Upper lobe of right lung (tissue), 1 donor: Measurements from ENCODE around the gene BAZ2B. TPM values are rescaled to one million over a fixed set of nuclear protein-coding genes. Genes with fewer than 3 reads are reported as not detected.

Experiments used
- ATAC-seq: fragments of 200-7000 bp; cut with Tn5 transposase; one replicate; pipeline ENCODE4 v1.9.1; 2020; ENCODE audit warnings: mild to moderate bottlenecking, moderate library complexity
- DNase-seq: peaks from one replicate; pipeline ENCODE4 v3.0.0-alpha.2; 2020
- H3K27ac ChIP-seq: fragments of 200-600 bp; one replicate; pipeline ENCODE4 v1.8.0; 2022
- H3K27me3 ChIP-seq: fragments of 200-600 bp; one replicate; pipeline ENCODE4 v1.8.0; 2022; ENCODE audit warnings: mild to moderate bottlenecking
- H3K36me3 ChIP-seq: fragments of 200-600 bp; one replicate; pipeline ENCODE4 v1.8.0; 2022
- H3K4me1 ChIP-seq: fragments of 200-600 bp; one replicate; pipeline ENCODE4 v1.8.0; 2022
- H3K4me3 ChIP-seq: fragments of 200-600 bp; one replicate; pipeline ENCODE4 v1.8.0; 2022; ENCODE audit warnings: mild to moderate bottlenecking
- H3K9me3 ChIP-seq: fragments of 200-600 bp; one replicate; pipeline ENCODE4 v1.8.0; 2022
- intact Hi-C: fragments of 100-400 bp; cut with DNase I; formaldehyde crosslinking; loops from one replicate; pipeline ENCODE4 v1.11.0; 2022
- total RNA-seq: library from RNA; stranded (reverse); fragmentation: NEBNext Ultra II Directional; extraction: Animal tissue kit (Norgen Biotek cat#: 25700); gene quantifications from one replicate; pipeline ENCODE4 v1.2.1, GENCODE V29; 2021
- TF ChIP-seq, protein P1 (sequence below): fragments of 200-600 bp; IDR thresholded peaks from one replicate; pipeline ENCODE4 v1.8.0; 2022; ENCODE audit warnings: antibody characterized with exemption
- donor health status: DM: no; HTN: yes; CAD: no; lungs with severe emphysema.

BAZ2B gene
- total RNA-seq, 1 donor from 2014 or later: 91.9 TPM

DNA sequence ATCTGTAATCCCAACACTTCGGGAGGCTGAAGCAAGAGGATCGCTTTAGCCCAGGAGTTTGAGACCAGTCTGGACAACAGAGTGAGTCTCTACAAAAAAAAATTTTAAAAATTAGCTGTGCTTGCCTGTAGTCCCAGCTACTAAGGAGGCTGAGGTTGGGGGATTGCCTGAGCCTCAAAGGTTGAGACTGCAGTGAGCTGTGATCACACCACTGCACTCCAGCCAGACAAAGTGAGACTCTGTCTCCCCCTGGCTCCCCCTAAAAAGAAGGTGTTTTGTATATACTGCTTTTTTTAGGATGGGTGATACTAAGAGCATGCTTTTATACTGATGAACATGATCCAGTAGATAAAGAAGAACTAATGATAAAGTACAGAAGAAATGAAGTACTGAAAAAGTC is 145.0 kb downstream of the BAZ2B start:
- peaks cover 10% of the 10 kb centered on the region for H3K36me3 ChIP-seq
- H3K4me1 ChIP-seq: no peaks in the 10 kb centered on the region
- H3K27me3 ChIP-seq: no peaks in the 10 kb centered on the region
- DNase-seq (no peak), ATAC-seq (no peak)
- TF ChIP-seq, protein P1, sequence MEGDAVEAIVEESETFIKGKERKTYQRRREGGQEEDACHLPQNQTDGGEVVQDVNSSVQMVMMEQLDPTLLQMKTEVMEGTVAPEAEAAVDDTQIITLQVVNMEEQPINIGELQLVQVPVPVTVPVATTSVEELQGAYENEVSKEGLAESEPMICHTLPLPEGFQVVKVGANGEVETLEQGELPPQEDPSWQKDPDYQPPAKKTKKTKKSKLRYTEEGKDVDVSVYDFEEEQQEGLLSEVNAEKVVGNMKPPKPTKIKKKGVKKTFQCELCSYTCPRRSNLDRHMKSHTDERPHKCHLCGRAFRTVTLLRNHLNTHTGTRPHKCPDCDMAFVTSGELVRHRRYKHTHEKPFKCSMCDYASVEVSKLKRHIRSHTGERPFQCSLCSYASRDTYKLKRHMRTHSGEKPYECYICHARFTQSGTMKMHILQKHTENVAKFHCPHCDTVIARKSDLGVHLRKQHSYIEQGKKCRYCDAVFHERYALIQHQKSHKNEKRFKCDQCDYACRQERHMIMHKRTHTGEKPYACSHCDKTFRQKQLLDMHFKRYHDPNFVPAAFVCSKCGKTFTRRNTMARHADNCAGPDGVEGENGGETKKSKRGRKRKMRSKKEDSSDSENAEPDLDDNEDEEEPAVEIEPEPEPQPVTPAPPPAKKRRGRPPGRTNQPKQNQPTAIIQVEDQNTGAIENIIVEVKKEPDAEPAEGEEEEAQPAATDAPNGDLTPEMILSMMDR: no peak
- intact Hi-C loops: no loop called here
- H3K9me3 ChIP-seq: peaks cover 4% of the 10 kb centered on the region
- no peak overlapping the region for H3K27ac ChIP-seq
- H3K4me3 ChIP-seq: no peak overlapping the region

DNA sequence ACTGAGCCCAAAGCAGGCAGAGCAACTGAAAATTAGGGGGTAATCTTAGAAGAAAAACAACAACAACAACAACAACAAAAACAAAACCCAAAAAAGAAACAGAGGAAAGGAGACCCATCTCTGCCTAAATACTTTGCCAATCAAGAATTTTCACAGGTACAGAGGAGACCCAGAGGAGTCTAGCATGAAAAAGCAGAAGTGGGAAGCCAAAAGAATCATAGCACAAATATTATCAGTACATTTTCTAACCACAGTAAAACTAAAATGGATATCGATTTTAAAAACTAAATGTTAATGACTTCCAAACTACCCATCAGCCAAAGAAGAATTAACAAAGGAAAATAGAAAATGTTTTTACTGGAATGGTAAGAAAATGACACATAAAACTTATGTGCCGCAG is 148.1 kb downstream of the BAZ2B start:
- peaks cover 4% of the 10 kb centered on the region for H3K9me3 ChIP-seq
- intact Hi-C loops: no loop called here
- TF ChIP-seq, protein P1: no peak
- DNase-seq: no peak
- no peaks in the 10 kb centered on the region for H3K27me3 ChIP-seq
- no peaks in the 10 kb centered on the region for H3K4me1 ChIP-seq
- H3K4me3 ChIP-seq: no peak overlapping the region
- H3K27ac ChIP-seq: no peak overlapping the region
- ATAC-seq: no peak
- H3K36me3 ChIP-seq: no peaks in the 10 kb centered on the region

DNA sequence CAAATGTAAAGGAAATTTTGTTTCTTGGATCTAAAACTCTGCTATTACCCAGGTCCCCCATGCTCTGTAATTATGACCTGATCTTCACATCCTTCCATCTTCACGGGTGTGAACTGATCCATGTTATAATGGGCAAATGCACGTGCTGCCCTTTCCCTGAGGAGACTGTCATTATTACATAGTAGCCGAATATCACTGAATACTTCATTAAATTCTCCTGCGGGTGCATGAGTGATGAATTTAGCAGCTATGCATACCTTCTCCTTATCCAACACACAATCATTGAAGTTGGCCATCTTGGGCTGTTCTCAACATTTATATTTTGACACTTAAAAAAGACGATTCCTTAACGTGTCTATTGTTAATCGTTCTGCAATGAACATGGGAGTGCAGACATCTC is 153.4 kb downstream of the BAZ2B start:
- Histone ChIP-seq H3K27me3 (no peaks in the 10 kb centered on the region), H3K4me3 (no peak overlapping the region), H3K4me1 (no peaks in the 10 kb centered on the region), H3K27ac (no peak overlapping the region), H3K9me3 (no peaks in the 10 kb centered on the region), H3K36me3 (no peaks in the 10 kb centered on the region)
- TF ChIP-seq, protein P1: no peak
- intact Hi-C loops: no loop called here
- DNase-seq (no peak), ATAC-seq (no peak)

DNA sequence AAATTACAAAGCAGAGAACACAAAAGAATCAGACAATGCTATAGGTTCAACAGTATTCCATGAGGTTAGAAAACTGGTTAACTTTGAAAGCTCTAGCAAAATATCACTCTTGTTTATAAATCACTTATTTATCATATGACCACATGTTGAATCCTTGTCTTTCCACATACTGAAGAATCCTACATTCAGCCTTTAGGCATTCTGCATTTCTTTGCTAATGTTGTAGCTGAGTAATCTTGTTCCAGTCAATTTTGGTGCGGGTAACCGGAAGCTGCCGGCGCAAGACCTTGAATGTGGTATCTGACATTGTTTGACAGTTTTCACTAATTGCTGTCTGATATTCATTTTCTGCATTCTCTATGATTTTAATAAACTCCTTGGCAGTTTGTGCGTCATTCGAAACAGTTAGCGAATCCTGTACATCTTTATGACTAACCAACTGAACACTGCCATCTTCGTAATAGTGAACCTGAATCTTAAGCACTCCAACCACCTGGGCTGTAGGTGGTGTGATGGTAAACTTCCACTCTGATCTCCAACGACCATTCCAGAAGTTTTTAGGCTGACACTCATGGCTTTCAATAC is 154.1 kb downstream of the BAZ2B start:
- no peaks in the 10 kb centered on the region for H3K4me1 ChIP-seq
- no peak overlapping the region for H3K4me3 ChIP-seq
- ATAC-seq (no peak), DNase-seq (no peak)
- no peaks in the 10 kb centered on the region for H3K36me3 ChIP-seq
- no peaks in the 10 kb centered on the region for H3K9me3 ChIP-seq
- H3K27ac ChIP-seq: no peak overlapping the region
- TF ChIP-seq, protein P1: no peak
- H3K27me3 ChIP-seq: no peaks in the 10 kb centered on the region
- intact Hi-C loops: no loop called here

DNA sequence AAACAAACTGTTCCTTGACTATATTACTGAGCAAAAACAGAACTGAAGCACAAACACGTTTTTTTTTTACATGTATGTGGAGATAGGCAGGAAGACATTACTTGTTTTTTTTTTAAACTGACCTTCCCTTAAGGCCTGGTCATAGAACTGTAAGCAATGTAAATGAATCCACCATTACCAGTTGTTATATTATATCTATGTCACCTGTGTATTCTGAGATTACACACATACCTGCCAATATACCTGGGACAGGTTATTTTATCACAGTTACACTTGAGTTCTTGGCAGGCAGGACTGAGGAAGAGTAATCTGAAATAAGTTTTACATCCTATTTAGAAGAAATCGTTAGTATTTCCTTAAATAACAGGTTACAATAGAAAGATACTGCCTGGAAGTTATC is 155.3 kb downstream of the BAZ2B start:
- Histone ChIP-seq H3K4me3 (no peak overlapping the region), H3K9me3 (no peaks in the 10 kb centered on the region), H3K36me3 (no peaks in the 10 kb centered on the region), H3K4me1 (peaks cover 10% of the 10 kb centered on the region), H3K27me3 (no peaks in the 10 kb centered on the region), H3K27ac (no peak overlapping the region)
- ATAC-seq (no peak), DNase-seq (no peak)
- intact Hi-C loops: no loop called here
- TF ChIP-seq, protein P1: no peak

DNA sequence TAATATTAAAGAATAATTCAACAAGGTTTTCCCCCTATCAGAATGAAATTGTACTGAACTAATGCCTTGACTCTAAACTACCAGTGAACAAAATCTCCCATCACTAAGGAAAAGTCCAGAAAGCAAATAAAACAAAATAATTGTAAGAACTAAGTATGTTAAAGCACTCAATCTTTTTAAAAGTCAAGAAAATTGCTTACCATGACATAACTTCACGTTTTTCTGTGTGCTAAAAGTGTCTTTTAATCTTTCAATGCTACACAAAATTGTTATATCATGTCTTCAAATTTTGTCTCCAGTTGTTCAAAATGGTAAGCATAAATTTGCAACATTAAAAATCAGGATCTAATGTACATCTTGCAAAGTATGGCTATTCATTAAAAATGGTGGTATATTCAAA is 156.1 kb downstream of the BAZ2B start:
- Histone ChIP-seq H3K27me3 (no peaks in the 10 kb centered on the region), H3K27ac (no peak overlapping the region), H3K36me3 (no peaks in the 10 kb centered on the region), H3K4me1 (peaks cover 16% of the 10 kb centered on the region), H3K9me3 (no peaks in the 10 kb centered on the region), H3K4me3 (no peak overlapping the region)
- ATAC-seq (no peak), DNase-seq (no peak)
- intact Hi-C loops: no loop called here
- TF ChIP-seq, protein P1: no peak
